K562 (cell line): ENCODE data around the gene MELK. TPM values are rescaled to one million over a fixed set of nuclear protein-coding genes. Genes with fewer than 3 reads are reported as not detected.

Experiments
- ATAC-seq: fragments of 200-7000 bp; cut with Tn5 transposase; 3 replicates; pipeline ENCODE4 v1.9.1; 2020; ENCODE audit warnings: moderate library complexity
- BruUV-seq: library from RNA; stranded (reverse); fragments of 400-500 nt; replicated peaks from 2 replicates; lab custom pipeline; 2021; lab: Mats Ljungman, UMichigan
- CTCF ChIA-PET: fragments of 300-600 bp; formaldehyde crosslinking; extraction: SDS; loops from one replicate; lab custom pipeline; 2021; ENCODE audit warnings: low intra/inter-chr PET ratio; lab: Yijun Ruan, JAX
- POLR2A ChIA-PET: fragments of 300-600, 350-650 bp; sonication (Branson Sonifier 250); formaldehyde crosslinking; extraction: SDS; loops from one replicate; lab custom pipeline; 2021; ENCODE audit warnings: antibody characterized with exemption, inconsistent platforms; lab: Yijun Ruan, JAX
- DNase-seq, 4 experiments: peaks; one replicate each; pipeline versions ENCODE4 v3.0.0 to v3.0.0-alpha.2; 2011 to 2018; ENCODE audit warnings: low spot score in 3 of 4, mixed read lengths in 3 of 4; ENCODE audit errors: extremely low read depth in 1 of 4
- FAIRE-seq: peaks from 2 replicates; lab custom pipeline; 2011; peaks lifted over from hg19 to GRCh38; lab: Jason Lieb, UNC
- H2AFZ ChIP-seq: 2 replicates; pipeline ENCODE4 v1.6.0; 2011; ENCODE audit warnings: low read depth, low read length, control low read depth, inconsistent platforms
- H3K27ac ChIP-seq: fragments of 200-600 bp; 3 replicates; pipeline ENCODE4 v1.8.0; 2011; ENCODE audit warnings: low read depth, mild to moderate bottlenecking, control low read depth, inconsistent platforms, low read length, moderate library complexity, mixed read lengths; ENCODE audit errors: extremely low read depth
- H3K27me3 ChIP-seq, 2 experiments: fragments of 300-600 bp in 1 of 2; 2 replicates in 1 of 2; 3 replicates in 1 of 2; pipeline versions ENCODE4 v1.6.0 to v1.8.0; 2011; ENCODE audit warnings: inconsistent platforms in 2 of 2, low read length in 2 of 2, mild to moderate bottlenecking in 1 of 2, mixed read lengths in 1 of 2, moderate library complexity in 1 of 2; ENCODE audit not compliant: control insufficient read depth in 2 of 2, insufficient read depth in 2 of 2
- H3K36me3 ChIP-seq: fragments of 300-600 bp; 3 replicates; pipeline ENCODE4 v1.8.0; 2011; ENCODE audit warnings: mild to moderate bottlenecking, low read length, inconsistent platforms; ENCODE audit not compliant: control insufficient read depth, insufficient read depth
- H3K4me1 ChIP-seq, 2 experiments: fragments of 200-600 bp in 1 of 2; replicated peaks in 1 of 2; 2 replicates in 1 of 2; 3 replicates in 1 of 2; pipeline versions ENCODE4 v1.5.1 to v1.8.0; 2011; ENCODE audit warnings: inconsistent platforms in 2 of 2, low read length in 2 of 2, mild to moderate bottlenecking in 1 of 2, mixed read lengths in 1 of 2, moderate library complexity in 1 of 2; ENCODE audit not compliant: control insufficient read depth in 2 of 2, insufficient read depth in 2 of 2
- H3K4me2 ChIP-seq: 2 replicates; pipeline ENCODE4 v1.6.1; 2011; ENCODE audit warnings: low read length, control low read depth, inconsistent platforms, mixed read lengths; ENCODE audit not compliant: insufficient read depth
- H3K4me3 ChIP-seq: fragments of 200-600 bp; sonication (generic), shearing (Covaris generic); 2 replicates; pipeline ENCODE4 v1.5.1; 2016; ENCODE audit warnings: control low read depth, inconsistent platforms
- H3K79me2 ChIP-seq: fragments of 200-600 bp; 3 replicates; pipeline ENCODE4 v1.8.0; 2011; ENCODE audit warnings: low read length, inconsistent platforms; ENCODE audit not compliant: control insufficient read depth, insufficient read depth
- H3K9ac ChIP-seq, 2 experiments: 2 replicates each; pipeline versions ENCODE4 v1.6.0 to v1.6.1; 2011; ENCODE audit warnings: low read depth in 2 of 2, low read length in 2 of 2, control low read depth in 1 of 2, inconsistent platforms in 1 of 2, mild to moderate bottlenecking in 1 of 2, mixed read lengths in 1 of 2; ENCODE audit not compliant: insufficient read depth in 1 of 2
- H3K9me1 ChIP-seq: one replicate; pipeline ENCODE4 v1.6.0; 2011; ENCODE audit warnings: inconsistent platforms, mild to moderate bottlenecking, low read length, moderate library complexity; ENCODE audit not compliant: control insufficient read depth, insufficient read depth
- H3K9me3 ChIP-seq: replicated peaks from 2 replicates; pipeline ENCODE4 v1.5.1; 2011; ENCODE audit warnings: low read depth, low read length, inconsistent platforms; ENCODE audit not compliant: control insufficient read depth, insufficient read depth
- H4K20me1 ChIP-seq: replicated peaks from 2 replicates; pipeline ENCODE4 v1.6.1; 2011; ENCODE audit warnings: low read length, inconsistent platforms, mixed read lengths; ENCODE audit not compliant: control insufficient read depth, insufficient read depth
- WGBS: fragments of 100-300 bp; shearing (Covaris generic); methylation state at CpG from one replicate; pipeline ENCODE4 v1.1.6; 2016; ENCODE audit warnings: low coverage, mixed read lengths; ENCODE audit not compliant: insufficient coverage; ENCODE audit errors: missing lambda C conversion rate; 5-methylcytosine and 5-hydroxymethylcytosine counted together
- in situ Hi-C: fragments of 300-500 bp; cut with MboI; formaldehyde crosslinking; loops from 4 replicates; pipeline ENCODE4 v1.15.0; 2018; ENCODE audit warnings: inconsistent platforms, mixed read lengths
- intact Hi-C: fragments of 100-400 bp; cut with micrococcal nuclease; formaldehyde crosslinking; loops from 2 replicates; pipeline ENCODE4 v1.14.2; 2022
- polyA plus RNA-seq, 8 experiments: library from polyadenylated mRNA; depleted of rRNA in 4 of 8; stranded (reverse) in 5 of 8; unstranded in 3 of 8; fragments of >200 nt; fragmentation: Nextera tagmentation in 2 of 8; fragmentation: Illumina TruSeq in 1 of 8; extraction: Ambion mirVana in 2 of 8; extraction: Trizol in 1 of 8; gene quantifications; 2 replicates each; pipeline versions ENCODE4 v1.2.1 to v1.2.3, GENCODE V29; 2011 to 2014; ENCODE audit warnings: inconsistent platforms in 1 of 8, missing spikeins in 1 of 8
- total RNA-seq, 7 experiments: library from RNA; depleted of rRNA in 6 of 7; stranded (reverse); fragments of >200 nt in 6 of 7; fragmentation: Illumina TruSeq in 2 of 7; extraction: Trizol in 2 of 7; gene quantifications; 2 replicates each; pipeline versions ENCODE4 v1.2.1 to v1.2.3, GENCODE V29; 2011 to 2021; ENCODE audit warnings: low replicate concordance in 1 of 7
- TF ChIP-seq, protein P1 (sequence below): sonication (generic); formaldehyde crosslinking; IDR thresholded peaks from 2 replicates; pipeline ENCODE4 v1.8.1; 2023; ENCODE audit warnings: mild to moderate bottlenecking, missing genetic modification reagents
- TF ChIP-seq, protein P2 (sequence below): sonication (generic); formaldehyde crosslinking; IDR thresholded peaks from 2 replicates; pipeline ENCODE4 v1.8.1; 2023; ENCODE audit warnings: missing genetic modification reagents, mild to moderate bottlenecking, borderline replicate concordance

Gene MELK
- total and polyA plus RNA-seq, 9 of the 15 experiments (the other 6 are each of a cell fraction or from before 2014, with no cell fraction given) = 33.3 to 57.3 (median 43.8) TPM

- H4K20me1 ChIP-seq = no peaks in the 10 kb centered on the region
- 23% methylated on average over 24 of the region's 29 CpGs for WGBS
- no peaks in the 10 kb centered on the region for H3K9me3 ChIP-seq
- TF ChIP-seq, protein P1, sequence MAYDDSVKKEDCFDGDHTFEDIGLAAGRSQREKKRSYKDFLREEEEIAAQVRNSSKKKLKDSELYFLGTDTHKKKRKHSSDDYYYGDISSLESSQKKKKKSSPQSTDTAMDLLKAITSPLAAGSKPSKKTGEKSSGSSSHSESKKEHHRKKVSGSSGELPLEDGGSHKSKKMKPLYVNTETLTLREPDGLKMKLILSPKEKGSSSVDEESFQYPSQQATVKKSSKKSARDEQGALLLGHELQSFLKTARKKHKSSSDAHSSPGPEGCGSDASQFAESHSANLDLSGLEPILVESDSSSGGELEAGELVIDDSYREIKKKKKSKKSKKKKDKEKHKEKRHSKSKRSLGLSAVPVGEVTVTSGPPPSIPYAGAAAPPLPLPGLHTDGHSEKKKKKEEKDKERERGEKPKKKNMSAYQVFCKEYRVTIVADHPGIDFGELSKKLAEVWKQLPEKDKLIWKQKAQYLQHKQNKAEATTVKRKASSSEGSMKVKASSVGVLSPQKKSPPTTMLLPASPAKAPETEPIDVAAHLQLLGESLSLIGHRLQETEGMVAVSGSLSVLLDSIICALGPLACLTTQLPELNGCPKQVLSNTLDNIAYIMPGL (CRISPR knock-in tag) = no peak
- TF ChIP-seq, protein P2, sequence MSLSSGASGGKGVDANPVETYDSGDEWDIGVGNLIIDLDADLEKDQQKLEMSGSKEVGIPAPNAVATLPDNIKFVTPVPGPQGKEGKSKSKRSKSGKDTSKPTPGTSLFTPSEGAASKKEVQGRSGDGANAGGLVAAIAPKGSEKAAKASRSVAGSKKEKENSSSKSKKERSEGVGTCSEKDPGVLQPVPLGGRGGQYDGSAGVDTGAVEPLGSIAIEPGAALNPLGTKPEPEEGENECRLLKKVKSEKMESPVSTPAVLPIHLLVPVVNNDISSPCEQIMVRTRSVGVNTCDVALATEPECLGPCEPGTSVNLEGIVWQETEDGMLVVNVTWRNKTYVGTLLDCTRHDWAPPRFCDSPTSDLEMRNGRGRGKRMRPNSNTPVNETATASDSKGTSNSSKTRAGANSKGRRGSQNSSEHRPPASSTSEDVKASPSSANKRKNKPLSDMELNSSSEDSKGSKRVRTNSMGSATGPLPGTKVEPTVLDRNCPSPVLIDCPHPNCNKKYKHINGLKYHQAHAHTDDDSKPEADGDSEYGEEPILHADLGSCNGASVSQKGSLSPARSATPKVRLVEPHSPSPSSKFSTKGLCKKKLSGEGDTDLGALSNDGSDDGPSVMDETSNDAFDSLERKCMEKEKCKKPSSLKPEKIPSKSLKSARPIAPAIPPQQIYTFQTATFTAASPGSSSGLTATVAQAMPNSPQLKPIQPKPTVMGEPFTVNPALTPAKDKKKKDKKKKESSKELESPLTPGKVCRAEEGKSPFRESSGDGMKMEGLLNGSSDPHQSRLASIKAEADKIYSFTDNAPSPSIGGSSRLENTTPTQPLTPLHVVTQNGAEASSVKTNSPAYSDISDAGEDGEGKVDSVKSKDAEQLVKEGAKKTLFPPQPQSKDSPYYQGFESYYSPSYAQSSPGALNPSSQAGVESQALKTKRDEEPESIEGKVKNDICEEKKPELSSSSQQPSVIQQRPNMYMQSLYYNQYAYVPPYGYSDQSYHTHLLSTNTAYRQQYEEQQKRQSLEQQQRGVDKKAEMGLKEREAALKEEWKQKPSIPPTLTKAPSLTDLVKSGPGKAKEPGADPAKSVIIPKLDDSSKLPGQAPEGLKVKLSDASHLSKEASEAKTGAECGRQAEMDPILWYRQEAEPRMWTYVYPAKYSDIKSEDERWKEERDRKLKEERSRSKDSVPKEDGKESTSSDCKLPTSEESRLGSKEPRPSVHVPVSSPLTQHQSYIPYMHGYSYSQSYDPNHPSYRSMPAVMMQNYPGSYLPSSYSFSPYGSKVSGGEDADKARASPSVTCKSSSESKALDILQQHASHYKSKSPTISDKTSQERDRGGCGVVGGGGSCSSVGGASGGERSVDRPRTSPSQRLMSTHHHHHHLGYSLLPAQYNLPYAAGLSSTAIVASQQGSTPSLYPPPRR (CRISPR knock-in tag) = no peak
- no peaks in the 10 kb centered on the region for H3K79me2 ChIP-seq
- H3K4me3 ChIP-seq = no peak overlapping the region
- intact Hi-C loops (no loop called here), in situ Hi-C loops (no loop called here)
- ChIA-PET POLR2A (interaction anchor here (1.1 kb wide), 1 partner anchor 9 kb away, joined by 4 read pairs; no protein-coding TSS in a partner anchor), CTCF (no interaction called here)
- no peak for FAIRE-seq
- H3K27ac ChIP-seq = no peak overlapping the region
- no peaks in the 10 kb centered on the region for H3K36me3 ChIP-seq
- no peak overlapping the region for H3K9ac ChIP-seq
- no peak overlapping the region for H3K4me2 ChIP-seq
- no TSS peak for BruUV-seq
- no peak for ATAC-seq
- H3K27me3 ChIP-seq = peaks cover 4 to 16% of the 10 kb centered on the region in 2 experiments; a peak in 3 of 5 replicates
- DNase-seq = no peak
- no peak overlapping the region for H2AFZ ChIP-seq
- H3K4me1 ChIP-seq = no peaks in the 10 kb centered on the region
- no peaks in the 10 kb centered on the region for H3K9me1 ChIP-seq
Measured at GRCh38 chr9:36713515-36714490, 141.1 kb downstream of the MELK start.
